Gastroesophageal sphincter (tissue), 4 donors: ENCODE results near the gene FNDC5. TPM values are rescaled to one million over a fixed set of nuclear protein-coding genes. Genes with fewer than 3 reads are reported as not detected.

Source experiments
- ATAC-seq: fragments of 150-250 bp; one replicate; pipeline ENCODE4 v1.9.1; 2016; ENCODE audit warnings: mild to moderate bottlenecking, moderate library complexity
- H3K27ac ChIP-seq, 4 donors: fragments of 200-600 bp; sonication (generic) in 3 of 4; 1 replicate in 3 of 4; 2 replicates in 1 of 4; pipeline ENCODE4 v1.5.1; 2016 to 2019
- H3K27me3 ChIP-seq: fragments of 200-600 bp; sonication (generic); one replicate; pipeline ENCODE4 v1.5.1; 2019
- H3K36me3 ChIP-seq, 2 donors: fragments of 200-600 bp; sonication (generic); one replicate each; pipeline ENCODE4 v1.5.1; 2019; ENCODE audit warnings: control low read depth in 1 of 2
- H3K4me1 ChIP-seq, 3 donors: fragments of 200-600 bp; sonication (generic); 1 replicate in 2 of 3; 2 replicates in 1 of 3; pipeline ENCODE4 v1.5.1; 2016 to 2019; ENCODE audit warnings: control low read depth in 2 of 3
- H3K4me3 ChIP-seq, 2 donors: fragments of 200-600 bp; sonication (generic); one replicate each; pipeline ENCODE4 v1.5.1; 2019; ENCODE audit warnings: mild to moderate bottlenecking in 1 of 2, moderate library complexity in 1 of 2
- H3K9me3 ChIP-seq, 3 donors: fragments of 200-600 bp; sonication (generic); one replicate each; pipeline ENCODE4 v1.5.1; 2017 to 2019; ENCODE audit warnings: control low read depth in 2 of 3
- EP300 ChIP-seq: sonication (generic); formaldehyde crosslinking; IDR thresholded peaks from one replicate; pipeline ENCODE4 v1.6.1; 2017; ENCODE audit warnings: antibody characterized with exemption, mild to moderate bottlenecking
- POLR2A ChIP-seq, 2 donors: fragments of 450-650 bp; IDR thresholded peaks; one replicate each; pipeline ENCODE4 v1.6.1; 2017; ENCODE audit warnings: antibody characterized with exemption in 2 of 2, mild to moderate bottlenecking in 2 of 2, moderate library complexity in 1 of 2
- POLR2AphosphoS5 ChIP-seq: sonication (generic); formaldehyde crosslinking; IDR thresholded peaks from one replicate; pipeline ENCODE4 v1.6.1; 2017; ENCODE audit warnings: antibody characterized with exemption
- WGBS, 2 donors: methylation state at CpG; one replicate each; pipeline ENCODE4 v1.1.5; 2018; ENCODE audit warnings: low coverage in 1 of 2; 5-methylcytosine and 5-hydroxymethylcytosine counted together
- total RNA-seq, 4 donors: library from RNA; depleted of rRNA; stranded (reverse); fragments of >200 nt; gene quantifications; one replicate each; pipeline ENCODE4 v1.1.0, GENCODE V29; 2016
- TF ChIP-seq, protein P1 (sequence below), 4 experiments: fragments of 200-600 bp in 2 of 4; fragments of 450-650 bp in 2 of 4; sonication (generic) in 1 of 4; IDR thresholded peaks; one replicate each; pipeline ENCODE4 v1.5.1; 2017 to 2019; ENCODE audit warnings: antibody characterized with exemption in 4 of 4, mild to moderate bottlenecking in 2 of 4, moderate library complexity in 2 of 4

FNDC5 gene
- total RNA-seq, 4 donors from 2014 or later: 7.3 to 11.3 (median 8.9) TPM

DNA sequence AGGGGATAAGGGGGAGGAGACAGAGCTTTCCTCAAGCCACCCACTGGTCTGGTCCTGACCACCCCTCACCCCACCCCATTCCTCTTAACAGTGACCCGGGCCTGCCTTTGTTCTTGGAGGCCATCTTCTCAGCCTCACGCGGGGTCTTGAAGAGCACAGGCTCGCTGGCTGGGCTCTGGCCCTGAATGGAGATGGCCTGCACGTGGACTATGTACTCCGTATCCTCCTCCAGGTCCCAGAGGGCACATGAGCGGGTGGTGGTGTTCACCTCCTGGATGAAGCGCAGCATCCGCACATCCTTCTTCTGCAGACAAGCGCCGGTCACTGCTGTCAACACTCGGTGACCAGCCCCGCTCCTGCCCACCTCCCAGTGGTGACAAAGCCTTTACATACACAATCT, 2.6 kb downstream of the FNDC5 start:
- no peak overlapping the region for H3K27ac ChIP-seq
- H3K27me3 ChIP-seq: peaks cover 7% of the 10 kb centered on the region
- TF ChIP-seq POLR2AphosphoS5 (no peak), POLR2A (IDR thresholded peaks at IDR 0.05) (no peak), EP300 (no peak)
- TF ChIP-seq, protein P1, sequence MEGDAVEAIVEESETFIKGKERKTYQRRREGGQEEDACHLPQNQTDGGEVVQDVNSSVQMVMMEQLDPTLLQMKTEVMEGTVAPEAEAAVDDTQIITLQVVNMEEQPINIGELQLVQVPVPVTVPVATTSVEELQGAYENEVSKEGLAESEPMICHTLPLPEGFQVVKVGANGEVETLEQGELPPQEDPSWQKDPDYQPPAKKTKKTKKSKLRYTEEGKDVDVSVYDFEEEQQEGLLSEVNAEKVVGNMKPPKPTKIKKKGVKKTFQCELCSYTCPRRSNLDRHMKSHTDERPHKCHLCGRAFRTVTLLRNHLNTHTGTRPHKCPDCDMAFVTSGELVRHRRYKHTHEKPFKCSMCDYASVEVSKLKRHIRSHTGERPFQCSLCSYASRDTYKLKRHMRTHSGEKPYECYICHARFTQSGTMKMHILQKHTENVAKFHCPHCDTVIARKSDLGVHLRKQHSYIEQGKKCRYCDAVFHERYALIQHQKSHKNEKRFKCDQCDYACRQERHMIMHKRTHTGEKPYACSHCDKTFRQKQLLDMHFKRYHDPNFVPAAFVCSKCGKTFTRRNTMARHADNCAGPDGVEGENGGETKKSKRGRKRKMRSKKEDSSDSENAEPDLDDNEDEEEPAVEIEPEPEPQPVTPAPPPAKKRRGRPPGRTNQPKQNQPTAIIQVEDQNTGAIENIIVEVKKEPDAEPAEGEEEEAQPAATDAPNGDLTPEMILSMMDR (IDR thresholded peaks at IDR 0.05): no peak
- peaks cover 0 to 32% of the 10 kb centered on the region in 2 donors for H3K36me3 ChIP-seq
- H3K4me1 ChIP-seq: peaks cover 0 to 66% (median 17%) of the 10 kb centered on the region in 3 donors
- no peak overlapping the region for H3K4me3 ChIP-seq
- no peaks in the 10 kb centered on the region for H3K9me3 ChIP-seq
- WGBS, 2 donors: 84 to 90% methylated on average over 2 to 10 of the region's 13 CpGs
- ATAC-seq: no peak

DNA sequence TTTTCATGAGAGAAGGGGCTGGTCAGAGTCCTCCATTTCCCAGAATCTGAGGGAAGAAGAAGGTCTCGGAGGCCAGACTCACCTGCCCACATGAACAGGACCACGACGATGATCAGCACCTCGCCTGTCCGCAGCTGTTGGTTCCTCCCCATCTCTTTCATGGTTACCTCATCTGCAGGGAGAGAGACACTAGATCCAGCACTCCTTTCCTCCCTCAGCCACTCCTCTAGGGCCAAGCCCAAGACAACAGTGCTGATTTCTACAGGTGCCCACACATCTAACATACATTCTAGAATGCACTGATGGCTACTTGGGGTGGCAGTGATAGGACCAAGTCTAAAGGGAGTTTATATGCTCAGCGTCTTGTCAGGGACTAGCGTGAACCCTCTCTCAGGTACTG, 3.0 kb downstream of the FNDC5 start:
- Histone ChIP-seq H3K4me3 (no peak overlapping the region), H3K36me3 (peaks cover 0 to 36% of the 10 kb centered on the region in 2 donors), H3K9me3 (no peaks in the 10 kb centered on the region), H3K27me3 (peaks cover 7% of the 10 kb centered on the region), H3K27ac (no peak overlapping the region), H3K4me1 (peaks cover 0 to 65% (median 16%) of the 10 kb centered on the region in 3 donors)
- TF ChIP-seq, protein P1 (IDR thresholded peaks at IDR 0.05): no peak
- TF ChIP-seq POLR2AphosphoS5 (no peak), EP300 (no peak), POLR2A (IDR thresholded peaks at IDR 0.05) (no peak)
- WGBS, 2 donors: 100% methylated on average over 1 of the region's 7 CpGs; no CpG with 5 or more reads in 1 of the 2 donors
- no peak for ATAC-seq

GRCh38 chr1:32867151-32867550, 3.6 kb downstream of the FNDC5 start:
- H3K4me3 ChIP-seq: no peak overlapping the region
- TF ChIP-seq POLR2AphosphoS5 (no peak), EP300 (no peak), POLR2A (IDR thresholded peaks at IDR 0.05) (no peak)
- TF ChIP-seq, protein P1 (IDR thresholded peaks at IDR 0.05): no peak
- H3K27me3 ChIP-seq: peaks cover 7% of the 10 kb centered on the region
- 90 to 91% methylated on average over 4 to 5 of the region's 5 CpGs for WGBS, 2 donors
- no peak for ATAC-seq
- no peak overlapping the region for H3K27ac ChIP-seq
- no peaks in the 10 kb centered on the region for H3K9me3 ChIP-seq
- H3K4me1 ChIP-seq: peaks cover 0 to 65% (median 15%) of the 10 kb centered on the region in 3 donors
- H3K36me3 ChIP-seq: peaks cover 0 to 41% of the 10 kb centered on the region in 2 donors

- Histone ChIP-seq H3K27ac (peak overlapping the region; percentile 15 to 41 (median 32)), H3K9me3 (no peaks in the 10 kb centered on the region), H3K4me1 (peaks cover 4 to 65% (median 18%) of the 10 kb centered on the region in 3 donors), H3K27me3 (peaks cover 7% of the 10 kb centered on the region), H3K4me3 (no peak overlapping the region), H3K36me3 (peaks cover 0 to 42% of the 10 kb centered on the region in 2 donors)
- TF ChIP-seq, protein P1 (IDR thresholded peaks at IDR 0.05): no peak
- no peak for TF ChIP-seq POLR2A (IDR thresholded peaks at IDR 0.05)
- TF ChIP-seq EP300: no peak
- no peak for TF ChIP-seq POLR2AphosphoS5
- ATAC-seq: no peak
- 23 to 44% methylated on average over 3 of the region's 3 CpGs for WGBS, 2 donors
These were observed 4.9 kb downstream of the FNDC5 start for GRCh38 chr1:32865639-32866405.
